AG20443 (cell line): ENCODE data around the gene PARP9.
"Not testable (repeated sequence)": the region's sequence is repeated elsewhere in the genome, so short reads cannot be mapped to it uniquely, and the experiment has no call there.

ENCODE experiments used
- DNase-seq: peaks from one replicate; pipeline ENCODE4 v3.0.0; 2012; ENCODE audit warnings: low spot score, mixed read lengths

PARP9 gene

DNA sequence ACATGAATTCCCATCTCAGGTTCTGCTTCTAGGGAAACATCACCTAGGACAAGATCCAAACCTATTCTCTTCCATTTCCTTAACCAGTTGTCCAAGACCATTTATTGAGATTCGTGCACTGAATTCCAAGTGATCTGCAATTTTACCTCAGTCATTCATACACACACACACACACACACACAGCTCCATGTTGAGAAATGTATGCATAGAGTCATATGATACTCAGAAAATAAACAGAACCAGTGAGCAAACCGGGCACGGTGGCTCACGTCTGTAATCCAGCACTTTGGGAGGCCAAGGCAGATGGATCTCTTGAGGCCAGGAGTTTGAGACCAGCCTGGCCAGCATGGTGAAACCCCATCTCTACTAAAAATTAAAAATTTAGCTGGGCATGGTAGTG, 43.2 kb downstream of the PARP9 start:
- DNase-seq: no peak

DNA sequence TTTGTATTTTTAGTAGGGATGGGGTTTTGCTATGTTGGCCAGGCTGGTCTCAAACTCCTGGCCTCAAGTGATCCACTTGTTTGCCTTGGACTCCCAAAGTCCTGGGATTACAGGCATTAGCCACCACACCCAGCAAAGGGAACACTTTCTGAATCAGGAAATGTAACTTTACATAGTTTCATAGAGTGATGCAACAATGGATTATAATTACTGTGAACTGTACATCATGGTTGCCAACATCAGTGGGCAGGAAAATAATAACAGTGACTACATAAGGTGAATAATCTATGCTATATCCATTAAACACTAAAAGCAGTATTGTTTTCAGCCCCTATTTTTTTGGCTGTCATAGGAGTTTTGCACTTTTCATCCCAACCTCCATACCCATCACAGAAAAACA, 44.4 kb downstream of the PARP9 start:
- no peak for DNase-seq

- DNase-seq: no peak
Observed at GRCh38 chr3:122516846-122517360, 47.2 kb downstream of the PARP9 start.

- no peak for DNase-seq
Observed at GRCh38 chr3:122515870-122516269, 48.2 kb downstream of the PARP9 start.

DNA sequence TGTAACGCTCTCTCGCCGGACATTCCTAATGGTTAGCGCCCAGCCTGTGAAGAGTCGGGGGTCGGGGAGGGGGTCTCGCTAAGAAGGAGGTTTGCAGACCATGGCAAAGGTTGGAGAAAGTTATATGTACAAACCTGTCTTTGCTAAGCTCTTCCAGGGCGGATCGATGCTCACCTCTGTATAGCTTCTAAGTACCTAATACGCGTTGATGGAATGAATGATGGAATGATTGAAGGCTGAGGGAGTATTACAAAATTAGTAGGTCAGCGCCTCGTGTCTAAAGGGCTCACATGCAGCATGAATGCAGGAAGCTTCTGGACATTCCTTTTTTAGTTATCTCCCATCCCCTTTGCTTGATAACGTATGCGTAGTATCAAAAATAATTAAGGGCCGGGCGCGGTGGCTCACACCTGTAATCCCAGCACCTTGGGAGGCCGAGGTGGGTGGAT, 49.1 kb downstream of the PARP9 start:
- DNase-seq: no peak

DNA sequence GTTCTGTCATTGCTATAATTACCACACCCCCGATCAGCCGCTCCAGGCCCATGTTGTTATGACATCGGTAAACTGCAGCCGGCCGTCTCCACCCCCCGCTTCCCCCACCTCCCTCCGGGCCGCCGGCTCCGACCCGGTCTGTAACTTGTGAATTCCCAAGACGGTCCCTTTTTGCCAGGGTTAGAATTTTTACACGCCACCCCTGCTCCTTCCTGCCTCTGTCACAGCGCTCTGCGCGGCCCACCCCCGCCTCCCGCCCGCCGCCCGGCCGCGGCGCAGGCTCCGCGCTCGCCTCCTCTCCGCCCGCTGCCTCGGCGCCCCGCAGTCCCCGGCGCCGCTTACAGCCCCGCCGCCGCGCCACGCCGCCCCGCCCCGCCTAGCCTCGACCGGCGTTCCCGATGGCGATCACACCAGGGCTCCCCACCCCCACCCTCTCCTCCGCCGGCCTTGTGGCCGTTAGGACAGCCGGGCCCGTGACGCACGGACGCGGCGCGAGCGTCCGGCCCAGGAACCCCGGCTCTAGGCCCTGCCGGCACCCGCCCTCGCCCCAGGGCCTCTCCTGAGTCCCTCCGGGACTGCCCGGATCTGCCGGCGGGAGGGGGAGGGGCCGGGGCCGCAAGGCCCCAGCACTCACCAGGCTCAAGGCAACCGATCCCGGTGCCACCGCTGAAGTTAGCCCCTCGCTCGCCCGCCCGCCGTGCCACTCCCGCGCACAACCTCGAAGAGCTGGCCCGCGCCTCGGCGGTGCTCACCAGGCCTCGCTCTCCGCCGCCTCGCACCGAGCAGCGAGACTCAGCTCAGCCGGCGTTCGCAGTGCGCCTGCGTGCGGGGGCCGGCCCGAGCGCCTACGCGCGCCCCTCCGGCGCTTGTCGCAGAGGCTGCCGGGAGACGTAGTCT, 49.7 kb downstream of the PARP9 start, which contains the start of gene KPNA1:
TSS of gene KPNA1 (minus strand) at position 817 of the 897 bp plus-strand sequence. CDS start 18,374 bp downstream, outside the sequence.
- DNase-seq: peak; percentile 99

GRCh38 chr3:122513386-122514122, 50.5 kb downstream of the PARP9 start:
- DNase-seq: no peak

DNA sequence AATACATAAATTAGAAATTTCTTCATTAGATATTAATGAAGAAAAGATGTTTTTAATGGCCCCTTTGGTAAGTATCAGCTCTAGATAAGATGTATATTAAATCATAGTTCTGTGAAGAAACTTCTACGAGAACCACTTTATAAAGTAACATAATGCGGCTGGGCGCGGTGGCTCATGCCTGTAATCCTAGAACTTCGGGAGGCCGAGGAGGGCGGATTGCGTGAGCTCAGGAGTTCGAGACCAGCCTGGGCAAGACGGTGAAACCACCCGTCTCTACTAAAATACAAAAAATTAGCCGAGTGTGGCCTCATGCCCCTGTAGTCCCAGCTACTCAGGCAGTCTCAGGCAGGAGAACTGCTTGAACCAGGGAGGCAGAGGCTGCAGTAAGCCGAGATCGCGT, 51.8 kb downstream of the PARP9 start:
- DNase-seq: no peak

GRCh38 chr3:122510878-122511535, 53.1 kb downstream of the PARP9 start:
- DNase-seq: no peak

GRCh38 chr3:122508944-122509343, 55.2 kb downstream of the PARP9 start:
- not testable (repeated sequence) for DNase-seq

DNA sequence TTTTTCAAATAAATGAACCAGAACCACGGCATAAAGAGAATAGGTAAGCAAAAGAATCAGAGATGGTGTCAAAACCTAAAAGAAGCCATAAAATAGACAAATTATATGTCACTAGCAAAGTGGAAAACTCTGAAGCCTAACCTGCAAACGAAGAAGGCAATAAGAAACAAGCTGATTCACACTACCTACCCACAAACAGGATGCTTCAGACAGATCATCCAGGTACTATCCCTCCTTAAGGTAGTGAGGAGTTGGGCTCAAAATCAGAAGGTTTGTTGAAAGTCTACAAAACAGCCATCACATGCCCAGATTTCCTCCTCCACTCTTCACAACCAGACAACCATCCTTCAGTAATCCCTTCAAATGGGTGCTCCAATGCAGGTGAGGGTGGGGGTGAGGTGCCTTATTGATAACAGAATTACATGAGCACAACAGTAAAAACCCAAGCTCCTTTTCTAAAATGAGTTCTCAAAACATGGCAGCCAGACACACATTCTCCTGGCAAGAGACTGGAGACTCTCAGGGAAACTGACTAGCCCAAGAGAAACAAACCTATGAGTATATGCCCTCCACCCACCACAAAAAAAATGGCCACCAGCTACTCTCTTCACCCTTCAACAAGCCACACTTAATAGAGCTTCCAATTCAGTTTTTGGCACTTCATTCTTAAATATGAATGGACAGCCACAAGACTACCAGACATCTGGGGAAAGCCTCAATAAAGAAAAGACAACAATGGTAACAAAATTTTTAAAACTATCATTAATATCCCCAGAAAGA, 55.8 kb downstream of the PARP9 start:
- no peak for DNase-seq

- DNase-seq: no peak
Observed at GRCh38 chr3:122506450-122506849, 57.6 kb downstream of the PARP9 start.

- no peak for DNase-seq
Observed at GRCh38 chr3:122505676-122506075, 58.4 kb downstream of the PARP9 start.

DNA sequence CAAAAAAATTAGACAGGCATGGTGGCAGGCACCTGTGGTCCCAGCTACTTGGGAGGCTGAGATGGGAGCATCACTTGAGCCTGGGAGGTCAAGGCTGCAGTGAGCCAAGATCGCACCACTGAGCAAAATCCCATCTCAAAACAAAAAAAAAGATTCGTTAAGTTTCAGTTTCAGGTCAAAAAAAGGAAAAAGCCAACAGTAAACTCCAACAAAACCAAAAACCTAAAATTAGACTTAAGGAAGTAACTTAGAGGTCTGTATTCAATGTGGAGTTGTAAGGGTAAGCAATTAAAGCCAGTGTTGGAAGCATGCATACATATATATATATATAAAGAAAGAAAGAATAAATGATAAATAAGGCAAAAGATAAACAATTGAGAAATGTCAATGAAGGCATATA, 61.2 kb downstream of the PARP9 start:
- DNase-seq: no peak

GRCh38 chr3:122502139-122502538, 62.0 kb downstream of the PARP9 start:
- no peak for DNase-seq

- DNase-seq: not testable (repeated sequence)
Observed at GRCh38 chr3:122500964-122501363, 63.1 kb downstream of the PARP9 start.

GRCh38 chr3:122498152-122498551, 65.9 kb downstream of the PARP9 start:
- DNase-seq: no peak

- DNase-seq: peak; percentile 80
Observed at GRCh38 chr3:122497425-122497824, 66.7 kb downstream of the PARP9 start.

GRCh38 chr3:122496508-122496907, 67.6 kb downstream of the PARP9 start:
- no peak for DNase-seq

DNA sequence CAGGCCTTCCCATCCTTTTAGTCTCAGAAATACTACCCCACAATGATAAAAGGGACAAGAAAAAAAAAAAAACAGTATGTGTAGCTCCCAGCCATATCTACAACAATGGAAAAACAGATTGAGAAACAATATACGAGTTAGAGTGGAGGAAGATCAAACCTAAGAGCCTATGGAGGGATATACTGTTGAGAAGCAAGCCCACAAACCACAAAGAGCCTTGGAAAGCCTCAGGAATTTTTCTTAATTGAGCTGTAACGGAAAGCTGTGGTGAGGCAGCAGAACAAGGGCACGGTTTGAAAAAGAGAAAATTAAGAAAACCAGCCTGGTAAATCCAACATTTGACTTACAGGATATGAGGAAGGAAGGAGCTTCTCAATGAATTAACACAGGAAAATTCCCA, 70.8 kb downstream of the PARP9 start:
- DNase-seq: peak; percentile 43

DNA sequence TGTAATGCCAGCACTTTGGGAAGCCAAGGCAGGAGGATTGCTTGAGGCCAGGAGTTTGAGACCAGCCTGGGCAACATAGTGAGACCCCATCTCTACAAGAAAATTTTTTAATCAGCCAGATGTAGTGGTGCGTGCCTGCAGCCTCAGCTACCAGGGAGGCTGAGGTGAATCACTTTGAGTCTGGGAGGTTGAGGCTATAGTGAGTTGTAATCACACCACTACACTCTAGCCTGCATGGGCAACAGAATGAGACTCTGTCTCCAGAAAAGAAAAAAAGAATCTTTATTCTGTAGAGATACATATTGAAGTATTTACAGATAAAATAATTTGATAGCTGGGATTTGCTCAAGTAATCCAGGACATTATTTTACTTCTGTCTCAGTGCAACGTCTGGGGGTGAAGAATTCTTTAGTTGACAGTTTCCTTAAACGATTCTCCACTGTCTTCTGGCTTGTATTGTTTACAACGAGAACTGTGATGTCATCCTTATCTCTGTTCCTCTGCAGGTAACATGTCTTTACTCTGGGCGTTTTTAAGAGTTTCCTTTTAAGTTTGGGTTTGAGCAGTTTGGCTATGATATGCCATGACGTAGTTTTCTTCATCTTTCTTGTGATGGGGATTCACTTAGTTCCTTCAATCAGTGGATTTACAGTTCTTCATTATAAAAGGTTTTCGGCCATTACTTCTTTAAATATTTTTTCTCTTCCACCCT, 75.7 kb downstream of the PARP9 start:
- DNase-seq: no peak
